ENCODE data around the gene ESYT2. TPM values are rescaled to one million over a fixed set of nuclear protein-coding genes. Genes with fewer than 3 reads are reported as not detected.
"Not testable (repeated sequence)": the region's sequence is repeated elsewhere in the genome, so short reads cannot be mapped to it uniquely, and the experiment has no call there.

The ESYT2 gene
- total and polyA plus RNA-seq, 9 of the 15 experiments (the other 6 are each of a cell fraction or from before 2014, with no cell fraction given): 5.8 to 86.9 (median 64.7) TPM

DNA sequence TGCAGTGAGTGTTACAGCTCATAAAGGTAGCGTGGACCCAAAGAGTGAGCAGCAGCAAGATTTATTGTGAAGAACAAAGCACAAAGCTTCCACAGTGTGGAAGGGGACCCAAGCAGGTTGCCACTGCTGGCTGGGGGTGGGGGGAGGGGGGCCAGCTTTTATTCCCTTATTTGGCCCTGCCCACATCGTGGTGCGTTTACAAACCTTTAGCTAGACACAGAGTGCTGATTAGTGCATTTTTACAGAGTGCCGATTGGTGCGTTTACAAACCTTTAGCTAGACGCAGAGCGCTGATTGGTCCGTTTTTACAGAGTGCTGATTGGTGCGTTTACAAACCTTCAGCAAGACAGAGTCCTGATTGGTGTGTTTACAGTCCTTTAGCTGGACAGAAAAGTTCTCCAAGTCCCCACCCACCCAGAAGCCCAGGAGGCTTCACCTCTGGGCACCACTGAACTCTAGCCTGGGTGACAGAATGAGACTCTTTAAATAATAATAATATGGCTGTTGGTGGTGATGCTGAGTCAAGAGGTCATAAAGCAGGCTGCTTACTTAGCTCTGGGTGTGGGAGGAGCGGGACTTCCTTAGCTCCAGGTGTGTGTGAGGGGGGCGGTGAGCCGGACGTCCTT, 33.8 kb upstream of the ESYT2 start (continued):
- TF ChIP-seq, protein P1, sequence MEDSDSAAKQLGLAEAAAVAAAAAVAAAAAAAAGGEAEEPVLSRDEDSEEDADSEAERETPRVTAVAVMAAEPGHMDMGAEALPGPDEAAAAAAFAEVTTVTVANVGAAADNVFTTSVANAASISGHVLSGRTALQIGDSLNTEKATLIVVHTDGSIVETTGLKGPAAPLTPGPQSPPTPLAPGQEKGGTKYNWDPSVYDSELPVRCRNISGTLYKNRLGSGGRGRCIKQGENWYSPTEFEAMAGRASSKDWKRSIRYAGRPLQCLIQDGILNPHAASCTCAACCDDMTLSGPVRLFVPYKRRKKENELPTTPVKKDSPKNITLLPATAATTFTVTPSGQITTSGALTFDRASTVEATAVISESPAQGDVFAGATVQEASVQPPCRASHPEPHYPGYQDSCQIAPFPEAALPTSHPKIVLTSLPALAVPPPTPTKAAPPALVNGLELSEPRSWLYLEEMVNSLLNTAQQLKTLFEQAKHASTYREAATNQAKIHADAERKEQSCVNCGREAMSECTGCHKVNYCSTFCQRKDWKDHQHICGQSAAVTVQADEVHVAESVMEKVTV (CRISPR knock-in tag; IDR thresholded peaks at IDR 0.05): 0 out of 2 replicates have a peak, but pooled peaks have one; percentile 5
- TF ChIP-seq CBX3 (IDR thresholded peaks at IDR 0.05; ENCODE audit: borderline replicate concordance in 1 of 2, low read length in 2 of 2): peak in 1 of 2 experiments; percentile 59; a peak in 1 of 3 replicates
- peak; percentile 76; the same call in 1 of the 2 replicates for TF ChIP-seq MBD2 (IDR thresholded peaks at IDR 0.05; ENCODE audit: borderline replicate concordance, low read depth)
- peak; percentile 81; the same call in 1 of the 2 replicates for TF ChIP-seq POLR2AphosphoS5 (IDR thresholded peaks at IDR 0.05; ENCODE audit: control insufficient read depth, insufficient read depth, low read depth, low read length)
- TF ChIP-seq, protein P2, sequence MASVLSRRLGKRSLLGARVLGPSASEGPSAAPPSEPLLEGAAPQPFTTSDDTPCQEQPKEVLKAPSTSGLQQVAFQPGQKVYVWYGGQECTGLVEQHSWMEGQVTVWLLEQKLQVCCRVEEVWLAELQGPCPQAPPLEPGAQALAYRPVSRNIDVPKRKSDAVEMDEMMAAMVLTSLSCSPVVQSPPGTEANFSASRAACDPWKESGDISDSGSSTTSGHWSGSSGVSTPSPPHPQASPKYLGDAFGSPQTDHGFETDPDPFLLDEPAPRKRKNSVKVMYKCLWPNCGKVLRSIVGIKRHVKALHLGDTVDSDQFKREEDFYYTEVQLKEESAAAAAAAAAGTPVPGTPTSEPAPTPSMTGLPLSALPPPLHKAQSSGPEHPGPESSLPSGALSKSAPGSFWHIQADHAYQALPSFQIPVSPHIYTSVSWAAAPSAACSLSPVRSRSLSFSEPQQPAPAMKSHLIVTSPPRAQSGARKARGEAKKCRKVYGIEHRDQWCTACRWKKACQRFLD (CRISPR knock-in tag; IDR thresholded peaks at IDR 0.05): peak; percentile 34
- TF ChIP-seq, protein P3, sequence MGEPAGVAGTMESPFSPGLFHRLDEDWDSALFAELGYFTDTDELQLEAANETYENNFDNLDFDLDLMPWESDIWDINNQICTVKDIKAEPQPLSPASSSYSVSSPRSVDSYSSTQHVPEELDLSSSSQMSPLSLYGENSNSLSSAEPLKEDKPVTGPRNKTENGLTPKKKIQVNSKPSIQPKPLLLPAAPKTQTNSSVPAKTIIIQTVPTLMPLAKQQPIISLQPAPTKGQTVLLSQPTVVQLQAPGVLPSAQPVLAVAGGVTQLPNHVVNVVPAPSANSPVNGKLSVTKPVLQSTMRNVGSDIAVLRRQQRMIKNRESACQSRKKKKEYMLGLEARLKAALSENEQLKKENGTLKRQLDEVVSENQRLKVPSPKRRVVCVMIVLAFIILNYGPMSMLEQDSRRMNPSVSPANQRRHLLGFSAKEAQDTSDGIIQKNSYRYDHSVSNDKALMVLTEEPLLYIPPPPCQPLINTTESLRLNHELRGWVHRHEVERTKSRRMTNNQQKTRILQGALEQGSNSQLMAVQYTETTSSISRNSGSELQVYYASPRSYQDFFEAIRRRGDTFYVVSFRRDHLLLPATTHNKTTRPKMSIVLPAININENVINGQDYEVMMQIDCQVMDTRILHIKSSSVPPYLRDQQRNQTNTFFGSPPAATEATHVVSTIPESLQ (CRISPR knock-in tag; IDR thresholded peaks at IDR 0.05): 0 out of 2 replicates have a peak, but pooled peaks have one; percentile 12
- TF ChIP-seq KDM1A (IDR thresholded peaks at IDR 0.05): peak in 1 of 2 experiments; percentile 31; a peak in 1 of 4 replicates
- TF ChIP-seq FOXM1 (IDR thresholded peaks at IDR 0.05; ENCODE audit: low read depth): peak; percentile 77
- not testable (repeated sequence) for TF ChIP-seq FOXM1 (CRISPR knock-in tag; IDR thresholded peaks at IDR 0.05; ENCODE audit: low read depth); NR4A1 (CRISPR knock-in tag; IDR thresholded peaks at IDR 0.05)
- TF ChIP-seq CBFA2T2 (conservative IDR thresholded peaks at IDR 0.05): peak; percentile 82
- TF ChIP-seq NR4A1 (tag; IDR thresholded peaks at IDR 0.05): peak; percentile 63; the same call in 1 of the 2 replicates
- peak; percentile 38; the same call in 1 of the 2 replicates for TF ChIP-seq ZNF444 (CRISPR knock-in tag; IDR thresholded peaks at IDR 0.05)
- TF ChIP-seq, protein P4, sequence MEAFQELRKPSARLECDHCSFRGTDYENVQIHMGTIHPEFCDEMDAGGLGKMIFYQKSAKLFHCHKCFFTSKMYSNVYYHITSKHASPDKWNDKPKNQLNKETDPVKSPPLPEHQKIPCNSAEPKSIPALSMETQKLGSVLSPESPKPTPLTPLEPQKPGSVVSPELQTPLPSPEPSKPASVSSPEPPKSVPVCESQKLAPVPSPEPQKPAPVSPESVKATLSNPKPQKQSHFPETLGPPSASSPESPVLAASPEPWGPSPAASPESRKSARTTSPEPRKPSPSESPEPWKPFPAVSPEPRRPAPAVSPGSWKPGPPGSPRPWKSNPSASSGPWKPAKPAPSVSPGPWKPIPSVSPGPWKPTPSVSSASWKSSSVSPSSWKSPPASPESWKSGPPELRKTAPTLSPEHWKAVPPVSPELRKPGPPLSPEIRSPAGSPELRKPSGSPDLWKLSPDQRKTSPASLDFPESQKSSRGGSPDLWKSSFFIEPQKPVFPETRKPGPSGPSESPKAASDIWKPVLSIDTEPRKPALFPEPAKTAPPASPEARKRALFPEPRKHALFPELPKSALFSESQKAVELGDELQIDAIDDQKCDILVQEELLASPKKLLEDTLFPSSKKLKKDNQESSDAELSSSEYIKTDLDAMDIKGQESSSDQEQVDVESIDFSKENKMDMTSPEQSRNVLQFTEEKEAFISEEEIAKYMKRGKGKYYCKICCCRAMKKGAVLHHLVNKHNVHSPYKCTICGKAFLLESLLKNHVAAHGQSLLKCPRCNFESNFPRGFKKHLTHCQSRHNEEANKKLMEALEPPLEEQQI (IDR thresholded peaks at IDR 0.05): peak; percentile 98

Data from K562 (cell line).